ENCODE data around the gene PRX.

Gene PRX

GRCh38 chr19:40356681-40357595, 56.2 kb downstream of the PRX start:
- Histone ChIP-seq H3K27ac (ENCODE audit: low read depth, low read length, poor library complexity, severe bottlenecking) (no peak overlapping the region), H3K9me3 (ENCODE audit: low read length) (no peaks in the 10 kb centered on the region), H3K4me2 (ENCODE audit: low read length) (no peak overlapping the region), H3K9ac (ENCODE audit: low read length) (no peak overlapping the region), H4K20me1 (ENCODE audit: insufficient read depth, low read length) (no peaks in the 10 kb centered on the region), H3K4me3 (ENCODE audit: low read depth, low read length, poor library complexity, severe bottlenecking) (no peak overlapping the region), H3K27me3 (ENCODE audit: insufficient read depth, low read length) (no peaks in the 10 kb centered on the region), H3F3A (ENCODE audit: insufficient read depth, low read length) (no peaks in the 10 kb centered on the region), H2AFZ (ENCODE audit: low read length) (no peak overlapping the region), H3K79me2 (ENCODE audit: insufficient read depth, low read length) (no peaks in the 10 kb centered on the region), H3K9me2 (ENCODE audit: low read depth, low read length) (no peaks in the 10 kb centered on the region), H3K36me3 (ENCODE audit: insufficient read depth, low read length) (no peaks in the 10 kb centered on the region), H3K4me1 (ENCODE audit: insufficient read depth, low read length, severe bottlenecking) (peaks cover 7% of the 10 kb centered on the region)
- no peak for TF ChIP-seq EZH2 (IDR thresholded peaks at IDR 0.05; ENCODE audit: borderline replicate concordance, low read length)
- TF ChIP-seq, protein P1, sequence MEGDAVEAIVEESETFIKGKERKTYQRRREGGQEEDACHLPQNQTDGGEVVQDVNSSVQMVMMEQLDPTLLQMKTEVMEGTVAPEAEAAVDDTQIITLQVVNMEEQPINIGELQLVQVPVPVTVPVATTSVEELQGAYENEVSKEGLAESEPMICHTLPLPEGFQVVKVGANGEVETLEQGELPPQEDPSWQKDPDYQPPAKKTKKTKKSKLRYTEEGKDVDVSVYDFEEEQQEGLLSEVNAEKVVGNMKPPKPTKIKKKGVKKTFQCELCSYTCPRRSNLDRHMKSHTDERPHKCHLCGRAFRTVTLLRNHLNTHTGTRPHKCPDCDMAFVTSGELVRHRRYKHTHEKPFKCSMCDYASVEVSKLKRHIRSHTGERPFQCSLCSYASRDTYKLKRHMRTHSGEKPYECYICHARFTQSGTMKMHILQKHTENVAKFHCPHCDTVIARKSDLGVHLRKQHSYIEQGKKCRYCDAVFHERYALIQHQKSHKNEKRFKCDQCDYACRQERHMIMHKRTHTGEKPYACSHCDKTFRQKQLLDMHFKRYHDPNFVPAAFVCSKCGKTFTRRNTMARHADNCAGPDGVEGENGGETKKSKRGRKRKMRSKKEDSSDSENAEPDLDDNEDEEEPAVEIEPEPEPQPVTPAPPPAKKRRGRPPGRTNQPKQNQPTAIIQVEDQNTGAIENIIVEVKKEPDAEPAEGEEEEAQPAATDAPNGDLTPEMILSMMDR (IDR thresholded peaks at IDR 0.05; ENCODE audit: low read length): no peak

DNA sequence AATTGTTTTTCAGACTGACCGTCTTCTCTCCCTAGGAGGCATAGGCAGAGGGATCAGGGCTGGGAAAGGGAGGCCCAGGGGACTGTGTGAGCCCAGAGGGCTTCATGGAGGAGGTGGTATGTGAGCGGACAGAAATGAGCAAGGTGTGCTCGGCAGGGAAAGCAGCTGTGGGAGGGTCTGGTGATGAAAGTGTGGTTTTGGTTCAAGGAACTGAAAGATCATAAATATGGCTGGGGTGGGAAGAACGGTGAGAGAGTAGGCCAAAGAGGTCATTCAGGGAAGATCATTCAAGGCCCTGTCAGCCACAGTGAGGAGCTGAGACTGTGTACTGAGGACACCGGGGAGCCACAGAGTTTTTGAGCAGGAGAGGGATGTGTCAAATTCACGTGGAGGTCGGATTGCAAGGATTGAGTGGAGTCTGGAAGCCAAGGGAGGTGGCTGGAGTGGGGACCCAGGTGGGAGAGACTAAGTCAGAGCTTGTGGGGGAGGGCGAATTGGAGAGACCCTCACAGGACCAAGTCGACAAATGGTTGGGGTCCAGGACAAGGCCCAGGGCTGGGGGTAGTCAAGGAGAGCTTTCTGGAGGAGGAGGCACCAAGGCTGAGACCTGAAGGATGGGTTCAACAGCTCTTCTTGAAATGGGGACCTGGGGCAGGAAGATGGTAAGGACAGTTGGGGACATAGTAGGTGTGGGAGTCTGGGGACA, 57.0 kb downstream of the PRX start:
- H3K27ac ChIP-seq (ENCODE audit: low read depth, low read length, poor library complexity, severe bottlenecking): no peak overlapping the region

DNA sequence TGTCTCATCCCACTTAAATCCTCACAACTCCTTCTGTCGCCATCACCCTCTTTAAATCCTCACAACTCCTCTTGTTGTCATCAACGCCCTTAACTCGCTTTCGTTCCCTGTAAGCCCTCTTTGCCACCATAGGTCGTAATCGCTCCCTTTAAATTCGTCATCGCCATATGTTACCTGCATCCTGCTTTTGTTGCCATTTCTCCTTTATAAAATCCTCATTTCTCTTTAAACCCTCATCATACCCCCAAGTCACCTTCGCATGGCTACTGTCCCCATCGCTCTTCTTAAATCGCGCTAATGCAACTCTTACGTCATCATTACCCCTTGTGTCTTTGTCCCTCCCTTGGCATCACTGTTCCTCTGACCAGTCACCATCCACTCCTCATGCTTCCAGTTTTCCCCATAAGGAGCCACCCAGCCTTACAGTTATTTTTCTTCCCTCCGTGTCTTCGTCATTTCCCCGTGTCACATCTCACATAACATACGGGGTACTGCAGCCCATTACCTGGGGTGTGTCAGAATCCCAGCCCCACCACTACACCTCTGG, 64.1 kb downstream of the PRX start:
- H3K79me2 ChIP-seq (ENCODE audit: insufficient read depth, low read length): peaks cover 14% of the 10 kb centered on the region
- no peak overlapping the region for H3K27ac ChIP-seq (ENCODE audit: low read depth, low read length, poor library complexity, severe bottlenecking)

More for the DNA sequence above, 57.0 kb downstream of the PRX start:
- Histone ChIP-seq H4K20me1 (ENCODE audit: insufficient read depth, low read length) (no peaks in the 10 kb centered on the region), H3K79me2 (ENCODE audit: insufficient read depth, low read length) (no peaks in the 10 kb centered on the region), H3K9ac (ENCODE audit: low read length) (no peak overlapping the region), H3K4me3 (ENCODE audit: low read depth, low read length, poor library complexity, severe bottlenecking) (no peak overlapping the region), H3K4me2 (ENCODE audit: low read length) (no peak overlapping the region), H3K9me2 (ENCODE audit: low read depth, low read length) (no peaks in the 10 kb centered on the region), H3K4me1 (ENCODE audit: insufficient read depth, low read length, severe bottlenecking) (peaks cover 7% of the 10 kb centered on the region), H3K27me3 (ENCODE audit: insufficient read depth, low read length) (no peaks in the 10 kb centered on the region), H3K36me3 (ENCODE audit: insufficient read depth, low read length) (no peaks in the 10 kb centered on the region), H3F3A (ENCODE audit: insufficient read depth, low read length) (no peaks in the 10 kb centered on the region), H2AFZ (ENCODE audit: low read length) (no peak overlapping the region), H3K9me3 (ENCODE audit: low read length) (no peaks in the 10 kb centered on the region)
- TF ChIP-seq EZH2 (IDR thresholded peaks at IDR 0.05; ENCODE audit: borderline replicate concordance, low read length): no peak
- TF ChIP-seq, protein P1 (IDR thresholded peaks at IDR 0.05; ENCODE audit: low read length): no peak

More for the DNA sequence above, 64.1 kb downstream of the PRX start:
- H3K36me3 ChIP-seq (ENCODE audit: insufficient read depth, low read length): peaks cover 3% of the 10 kb centered on the region; the same call in 1 of the 2 replicates
- H3F3A ChIP-seq (ENCODE audit: insufficient read depth, low read length): no peaks in the 10 kb centered on the region
- H3K9me2 ChIP-seq (ENCODE audit: low read depth, low read length): no peaks in the 10 kb centered on the region
- no peaks in the 10 kb centered on the region for H3K27me3 ChIP-seq (ENCODE audit: insufficient read depth, low read length)
- H3K9me3 ChIP-seq (ENCODE audit: low read length): no peaks in the 10 kb centered on the region
- TF ChIP-seq EZH2 (IDR thresholded peaks at IDR 0.05; ENCODE audit: borderline replicate concordance, low read length): no peak
- TF ChIP-seq, protein P1 (IDR thresholded peaks at IDR 0.05; ENCODE audit: low read length): no peak
- H3K4me1 ChIP-seq (ENCODE audit: insufficient read depth, low read length, severe bottlenecking): peaks cover 19% of the 10 kb centered on the region
- no peaks in the 10 kb centered on the region for H4K20me1 ChIP-seq (ENCODE audit: insufficient read depth, low read length)
- peak overlapping the region; percentile 93 for H3K4me2 ChIP-seq (ENCODE audit: low read length)
- peak overlapping the region; percentile 63 for H3K9ac ChIP-seq (ENCODE audit: low read length)
- H3K4me3 ChIP-seq (ENCODE audit: low read depth, low read length, poor library complexity, severe bottlenecking): peak overlapping the region; percentile 76
- H2AFZ ChIP-seq (ENCODE audit: low read length): no peak overlapping the region

Data from OCI-LY1 (cell line).